HepG2 (cell line): ENCODE data around the gene SFTPB. TPM values are rescaled to one million over a fixed set of nuclear protein-coding genes. Genes with fewer than 3 reads are reported as not detected.

Source experiments
- ATAC-seq: fragments of 200-7000 bp; cut with Tn5 transposase; 3 replicates; pipeline ENCODE4 v1.9.1; 2020; ENCODE audit warnings: mild to moderate bottlenecking, moderate library complexity
- BruUV-seq: library from RNA; stranded (reverse); fragments of 400-500 nt; replicated peaks from 2 replicates; lab custom pipeline; 2021; lab: Mats Ljungman, UMichigan
- CTCF ChIA-PET: fragments of 300-600 bp; formaldehyde crosslinking; extraction: SDS; loops from one replicate; lab custom pipeline; 2021; ENCODE audit warnings: low total read pairs, inconsistent platforms, low intra/inter-chr PET ratio; lab: Yijun Ruan, JAX
- POLR2A ChIA-PET: fragments of 350-600 bp; sonication (Branson Sonifier 250); formaldehyde crosslinking; loops from one replicate; lab custom pipeline; 2020; ENCODE audit warnings: antibody characterized with exemption, inconsistent platforms; lab: Yijun Ruan, JAX
- DNase-seq: peaks from one replicate; pipeline ENCODE4 v3.0.0-alpha.2; 2015; ENCODE audit warnings: low spot score
- FAIRE-seq: peaks from 3 replicates; lab custom pipeline; 2011; peaks lifted over from hg19 to GRCh38; lab: Jason Lieb, UNC
- H2AFZ ChIP-seq: one replicate; pipeline ENCODE4 v1.6.1; 2011; ENCODE audit warnings: low read length, inconsistent platforms
- H3K27ac ChIP-seq: fragments of 300-600 bp; 3 replicates; pipeline ENCODE4 v1.8.0; 2011; ENCODE audit warnings: mixed run types, mild to moderate bottlenecking, mixed read lengths, low read length, inconsistent platforms; ENCODE audit not compliant: insufficient read depth; ENCODE audit errors: extremely low read length
- H3K27me3 ChIP-seq, 2 experiments: fragments of 200-600 bp in 1 of 2; 2 replicates in 1 of 2; 3 replicates in 1 of 2; pipeline versions ENCODE4 v1.6.0 to v1.8.0; 2011; ENCODE audit warnings: low read length in 2 of 2, mild to moderate bottlenecking in 2 of 2, moderate library complexity in 2 of 2, inconsistent platforms in 1 of 2; ENCODE audit not compliant: insufficient read depth in 2 of 2, control insufficient read depth in 1 of 2
- H3K36me3 ChIP-seq, 2 experiments: fragments of 200-600 bp in 1 of 2; replicated peaks in 1 of 2; 2 replicates in 1 of 2; 3 replicates in 1 of 2; pipeline versions ENCODE4 v1.5.1 to v1.8.0; 2011; ENCODE audit warnings: low read length in 2 of 2, inconsistent platforms in 1 of 2; ENCODE audit not compliant: insufficient read depth in 2 of 2, control insufficient read depth in 1 of 2
- H3K4me1 ChIP-seq: 2 replicates; pipeline ENCODE4 v1.5.1; 2012; ENCODE audit warnings: low read length, inconsistent platforms; ENCODE audit not compliant: insufficient read depth
- H3K4me2 ChIP-seq: 2 replicates; pipeline ENCODE4 v1.6.0; 2011; ENCODE audit warnings: low read depth, low read length, inconsistent platforms
- H3K4me3 ChIP-seq, 3 experiments: fragments of 200-600 bp in 1 of 3; sonication (generic), shearing (Covaris generic) in 1 of 3; replicated peaks in 1 of 3; 2 replicates each; pipeline ENCODE4 v1.5.1; 2011 to 2016; ENCODE audit warnings: low read length in 3 of 3, inconsistent platforms in 2 of 3, low read depth in 2 of 3, mild to moderate bottlenecking in 2 of 3, control low read depth in 1 of 3, mixed read lengths in 1 of 3; ENCODE audit not compliant: insufficient read depth in 1 of 3
- H3K79me2 ChIP-seq: one replicate; pipeline ENCODE4 v1.6.1; 2011; ENCODE audit warnings: low read length, inconsistent platforms; ENCODE audit not compliant: insufficient read depth
- H3K9ac ChIP-seq: 2 replicates; pipeline ENCODE4 v1.6.0; 2011; ENCODE audit warnings: mild to moderate bottlenecking, low read depth, low read length, inconsistent platforms; ENCODE audit not compliant: insufficient read depth
- H3K9me3 ChIP-seq: 2 replicates; pipeline ENCODE4 v1.5.1; 2012; ENCODE audit warnings: mild to moderate bottlenecking, low read length
- H4K20me1 ChIP-seq: 2 replicates; pipeline ENCODE4 v1.6.0; 2011; ENCODE audit warnings: inconsistent platforms, mild to moderate bottlenecking, low read length, moderate library complexity; ENCODE audit not compliant: insufficient read depth
- ARID4A ChIP-seq: sonication (generic); formaldehyde crosslinking; IDR thresholded peaks from 2 replicates; pipeline ENCODE4 v1.5.0; 2020; ENCODE audit warnings: mild to moderate bottlenecking, missing genetic modification reagents, borderline replicate concordance
- CERS6 ChIP-seq: sonication (generic); formaldehyde crosslinking; IDR thresholded peaks from 2 replicates; pipeline ENCODE4 v1.5.0; 2020; ENCODE audit warnings: missing genetic modification reagents
- IRX3 ChIP-seq: sonication (generic); formaldehyde crosslinking; IDR thresholded peaks from 2 replicates; pipeline ENCODE4 v1.8.1; 2023; ENCODE audit warnings: mild to moderate bottlenecking, low read depth, missing genetic modification reagents, borderline replicate concordance
- MBNL3 ChIP-seq: fragments of 250-450 bp; sonication (Bioruptor Pico); conservative IDR thresholded peaks from 2 replicates; pipeline ENCODE4 v1.8.0; 2022; ENCODE audit warnings: mild to moderate bottlenecking, inconsistent platforms
- PHF8 ChIP-seq: sonication (generic); formaldehyde crosslinking; IDR thresholded peaks from 2 replicates; pipeline ENCODE4 v1.5.0; 2020; ENCODE audit warnings: missing genetic modification reagents
- POLR2A ChIP-seq, 2 experiments: IDR thresholded peaks; 2 replicates each; pipeline ENCODE4 v1.6.1; 2011; ENCODE audit warnings: low read depth in 2 of 2, low read length in 2 of 2, mild to moderate bottlenecking in 1 of 2, moderate library complexity in 1 of 2; ENCODE audit not compliant: insufficient read depth in 1 of 2
- ZBTB38 ChIP-seq: sonication (generic); formaldehyde crosslinking; IDR thresholded peaks from 2 replicates; pipeline ENCODE4 v1.5.1; 2020; ENCODE audit warnings: mild to moderate bottlenecking, missing genetic modification reagents
- ZNF414 ChIP-seq: sonication (generic); formaldehyde crosslinking; IDR thresholded peaks from 2 replicates; pipeline ENCODE4 v1.5.0; 2020; ENCODE audit warnings: missing genetic modification reagents
- ZNF556 ChIP-seq: sonication (generic); formaldehyde crosslinking; IDR thresholded peaks from 2 replicates; pipeline ENCODE4 v1.4.0; 2020; ENCODE audit warnings: mild to moderate bottlenecking, missing genetic modification reagents, borderline replicate concordance
- WGBS: methylation state at CpG from one replicate; pipeline ENCODE4 v1.1.6; 2017; ENCODE audit warnings: low lambda C conversion rate; 5-methylcytosine and 5-hydroxymethylcytosine counted together
- in situ Hi-C: cut with HindIII; loops from 2 replicates; pipeline ENCODE4 v1.10.0; 2017; ENCODE audit warnings: low pct_unique_long_range_greater_than_20kb; ENCODE audit not compliant: extremely low pct_ligation_motif_present
- intact Hi-C: fragments of 100-400 bp; cut with micrococcal nuclease; formaldehyde crosslinking; loops from one replicate; pipeline ENCODE4 v1.10.0; 2022; ENCODE audit not compliant: unreplicated experiment
- polyA plus RNA-seq, 8 experiments: library from polyadenylated mRNA; depleted of rRNA in 3 of 8; stranded (reverse) in 7 of 8; unstranded in 1 of 8; fragments of >200 nt; fragmentation: Illumina TruSeq in 4 of 8; extraction: Trizol in 4 of 8; gene quantifications; 2 replicates each; pipeline versions ENCODE4 v1.2.1 to v1.2.3, GENCODE V29; 2011 to 2016; ENCODE audit warnings: low read depth in 4 of 8, missing spikeins in 1 of 8, mixed read lengths in 1 of 8; ENCODE audit not compliant: insufficient read depth in 1 of 8
- total RNA-seq, 5 experiments: library from RNA; depleted of rRNA; stranded (reverse); fragments of >200 nt; fragmentation: Illumina TruSeq; extraction: Trizol; gene quantifications; 2 replicates each; pipeline ENCODE4 v1.2.3, GENCODE V29; 2016; ENCODE audit warnings: low read depth in 1 of 5

The SFTPB gene
- total and polyA plus RNA-seq, 2 of the 13 experiments (the other 11 are each of a cell fraction or from before 2014, with no cell fraction given), result not detected

GRCh38 chr2:85623991-85624390 is 44.0 kb downstream of the SFTPB start:
- POLR2A ChIA-PET, result no interaction called here
- Histone ChIP-seq H3K4me3 (no peak overlapping the region), H3K4me2 (no peak overlapping the region), H3K4me1 (peaks cover 27% of the 10 kb centered on the region), H3K36me3 (peaks cover 38 to 89% of the 10 kb centered on the region in 2 experiments), H3K27me3 (no peaks in the 10 kb centered on the region), H3K27ac (no peak overlapping the region), H2AFZ (no peak overlapping the region), H3K79me2 (peaks cover 15% of the 10 kb centered on the region), H3K9me3 (no peaks in the 10 kb centered on the region)
- FAIRE-seq (no peak), ATAC-seq (no peak)
- intact Hi-C loops (no loop called here), in situ Hi-C loops (no loop called here)
- CTCF ChIA-PET, result no interaction called here
- BruUV-seq, result no TSS peak
- WGBS, result 97% methylated on average over 5 of the region's 5 CpGs
- no peak for TF ChIP-seq POLR2A (IDR thresholded peaks at IDR 0.05; ENCODE audit: insufficient read depth in 1 of 2, low read depth in 2 of 2, low read length in 2 of 2)
- TF ChIP-seq IRX3, result no peak
- TF ChIP-seq PHF8 (CRISPR knock-in tag), result no peak
- no peak for TF ChIP-seq CERS6
- no peak for TF ChIP-seq ZBTB38 (CRISPR knock-in tag)
- TF ChIP-seq, all 625 proteins: peak for 0
- Histone ChIP-seq H4K20me1 (no peaks in the 10 kb centered on the region), H3K9ac (no peak overlapping the region)
- no peak for DNase-seq

- Histone ChIP-seq H3K4me1 (peaks cover 49% of the 10 kb centered on the region), H3K27me3 (no peaks in the 10 kb centered on the region), H3K79me2 (peaks cover 41% of the 10 kb centered on the region), H3K4me2 (peak overlapping the region; percentile 35), H3K9ac (peak overlapping the region; percentile 6; the same call in 1 of the 2 replicates), H3K27ac (peak overlapping the region; percentile 57), H3K4me3 (no peak overlapping the region; a peak in 1 of 6 replicates), H4K20me1 (peaks cover 10% of the 10 kb centered on the region), H3K36me3 (peaks cover 32 to 68% of the 10 kb centered on the region in 2 experiments), H3K9me3 (no peaks in the 10 kb centered on the region), H2AFZ (no peak overlapping the region)
- ChIA-PET CTCF (no interaction called here), POLR2A (interaction anchor here (1.5 to 1.9 kb wide), 2 partner anchors 9 to 203 kb away, joined by 3 to 5 read pairs; partner anchors contain the start of genes C2orf68 and SH2D6)
- intact Hi-C loops, result no loop called here
- FAIRE-seq, result no peak
- WGBS, result 56% methylated on average over 1 of the region's 1 CpG
- no TSS peak for BruUV-seq
- DNase-seq, result no peak
- ATAC-seq, result peak; percentile 71
- in situ Hi-C loops, result no loop called here
- TF ChIP-seq ZNF556 (CRISPR knock-in tag), result 0 out of 2 replicates have a peak, but pooled peaks have one; percentile 26
- TF ChIP-seq ARID4A, result peak; percentile 35; the same call in 1 of the 2 replicates
- no peak for TF ChIP-seq MBNL3 (CRISPR knock-in tag)
- TF ChIP-seq ZNF414 (CRISPR knock-in tag), result peak; percentile 68; the same call in 1 of the 2 replicates
Measured at GRCh38 chr2:85621338-85621737, 46.7 kb downstream of the SFTPB start.
